Mucosa of descending colon (tissue), 3 donors: Measurements from ENCODE around the gene CHST12. TPM values are rescaled to one million over a fixed set of nuclear protein-coding genes. Genes with fewer than 3 reads are reported as not detected.

Experiments
- ATAC-seq: fragments of 200-7000 bp; cut with Tn5 transposase; one replicate; pipeline ENCODE4 v1.9.1; 2020; ENCODE audit warnings: mild to moderate bottlenecking, moderate library complexity
- DNase-seq, 3 donors: peaks; one replicate each; pipeline ENCODE4 v3.0.0-alpha.2; 2020
- H3K36me3 ChIP-seq: fragments of 200-600 bp; one replicate; pipeline ENCODE4 v1.8.0; 2021; ENCODE audit warnings: low read depth, mild to moderate bottlenecking
- H3K4me1 ChIP-seq: fragments of 200-600 bp; one replicate; pipeline ENCODE4 v1.8.0; 2021; ENCODE audit warnings: low read depth, mild to moderate bottlenecking
- H3K4me3 ChIP-seq: fragments of 200-600 bp; one replicate; pipeline ENCODE4 v1.8.0; 2021; ENCODE audit warnings: mild to moderate bottlenecking
- H3K9me3 ChIP-seq: fragments of 200-600 bp; one replicate; pipeline ENCODE4 v1.8.0; 2021; ENCODE audit warnings: mild to moderate bottlenecking
- CTCF ChIP-seq: fragments of 200-600 bp; IDR thresholded peaks from one replicate; pipeline ENCODE4 v1.8.0; 2022; ENCODE audit warnings: antibody characterized with exemption, mild to moderate bottlenecking
- intact Hi-C, 2 donors: fragments of 100-400 bp; cut with DNase I in 1 of 2; cut with micrococcal nuclease in 1 of 2; formaldehyde crosslinking; loops; one replicate each; pipeline versions ENCODE4 v1.11.0 to v1.11.1; 2022; cut with DNase I, micrococcal nuclease
- total RNA-seq, 3 donors: library from RNA; stranded (reverse); fragmentation: NEBNext Ultra II Directional in 2 of 3; extraction: Animal tissue kit (Norgen Biotek cat#: 25700) in 2 of 3; gene quantifications; one replicate each; pipeline versions ENCODE4 v1.2.1 to v1.2.4, GENCODE V29; 2021 to 2023
- donor health status: DM: no; HTN: no; CAD: no; lungs with moderate emphysema.
- donor health status: DM: no; HTN: no; CAD: no.
- donor health status: DM: no; HTN: yes; CAD: no.

The CHST12 gene
- total RNA-seq, 3 donors from 2014 or later: 10.7 to 20.9 (median 12.2) TPM

GRCh38 chr7:2478800-2479199 is 75.4 kb downstream of the CHST12 start:
- Histone ChIP-seq H3K4me3 (no peak overlapping the region), H3K9me3 (peaks cover 9% of the 10 kb centered on the region), H3K36me3 (no peaks in the 10 kb centered on the region), H3K4me1 (peaks cover 17% of the 10 kb centered on the region)
- no peak for TF ChIP-seq CTCF
- ATAC-seq (peak; percentile 19), DNase-seq (no peak)
- intact Hi-C loops: loop anchor here in 1 of 2 donors (10.0 kb wide), 1 partner anchor 206 kb away; the partner anchor contains the start of gene AMZ1

GRCh38 chr7:2479276-2480069 is 76.1 kb downstream of the CHST12 start:
- intact Hi-C loops: loop anchor here in 1 of 2 donors (10.0 kb wide), 1 partner anchor 205 kb away; the partner anchor contains the start of gene AMZ1
- no peaks in the 10 kb centered on the region for H3K36me3 ChIP-seq
- DNase-seq: no peak
- H3K9me3 ChIP-seq: peaks cover 9% of the 10 kb centered on the region
- TF ChIP-seq CTCF: no peak
- ATAC-seq: no peak
- H3K4me3 ChIP-seq: no peak overlapping the region
- H3K4me1 ChIP-seq: peaks cover 17% of the 10 kb centered on the region

- intact Hi-C loops: no loop called here
- peaks cover 9% of the 10 kb centered on the region for H3K9me3 ChIP-seq
- no peak for TF ChIP-seq CTCF
- no peak overlapping the region for H3K4me3 ChIP-seq
- H3K4me1 ChIP-seq: peaks cover 17% of the 10 kb centered on the region
- peak in 1 of 3 donors; percentile 56 for DNase-seq
- no peak for ATAC-seq
- no peaks in the 10 kb centered on the region for H3K36me3 ChIP-seq
These were observed 76.6 kb downstream of the CHST12 start for GRCh38 chr7:2480070-2480408.

- intact Hi-C loops: no loop called here
- Histone ChIP-seq H3K36me3 (no peaks in the 10 kb centered on the region), H3K9me3 (peaks cover 9% of the 10 kb centered on the region), H3K4me1 (peaks cover 17% of the 10 kb centered on the region), H3K4me3 (no peak overlapping the region)
- DNase-seq (no peak), ATAC-seq (no peak)
- TF ChIP-seq CTCF: no peak
These were observed 77.8 kb downstream of the CHST12 start for GRCh38 chr7:2481195-2481594.

- intact Hi-C loops: no loop called here
- ATAC-seq (no peak), DNase-seq (no peak)
These were observed 79.5 kb downstream of the CHST12 start for GRCh38 chr7:2482725-2483451.

More at GRCh38 chr7:2482725-2483451, 79.5 kb downstream of the CHST12 start:
- Histone ChIP-seq H3K9me3 (peaks cover 9% of the 10 kb centered on the region), H3K4me3 (no peak overlapping the region), H3K4me1 (peaks cover 12% of the 10 kb centered on the region), H3K36me3 (no peaks in the 10 kb centered on the region)
- TF ChIP-seq CTCF: no peak
